ENCODE results near the gene NECTIN1.

Gene NECTIN1

GRCh38 chr11:119730789-119731386 is 1.9 kb upstream of the NECTIN1 start:
- no peak overlapping the region for H3K4me3 ChIP-seq (ENCODE audit: low read length)
- TF ChIP-seq, protein P1, sequence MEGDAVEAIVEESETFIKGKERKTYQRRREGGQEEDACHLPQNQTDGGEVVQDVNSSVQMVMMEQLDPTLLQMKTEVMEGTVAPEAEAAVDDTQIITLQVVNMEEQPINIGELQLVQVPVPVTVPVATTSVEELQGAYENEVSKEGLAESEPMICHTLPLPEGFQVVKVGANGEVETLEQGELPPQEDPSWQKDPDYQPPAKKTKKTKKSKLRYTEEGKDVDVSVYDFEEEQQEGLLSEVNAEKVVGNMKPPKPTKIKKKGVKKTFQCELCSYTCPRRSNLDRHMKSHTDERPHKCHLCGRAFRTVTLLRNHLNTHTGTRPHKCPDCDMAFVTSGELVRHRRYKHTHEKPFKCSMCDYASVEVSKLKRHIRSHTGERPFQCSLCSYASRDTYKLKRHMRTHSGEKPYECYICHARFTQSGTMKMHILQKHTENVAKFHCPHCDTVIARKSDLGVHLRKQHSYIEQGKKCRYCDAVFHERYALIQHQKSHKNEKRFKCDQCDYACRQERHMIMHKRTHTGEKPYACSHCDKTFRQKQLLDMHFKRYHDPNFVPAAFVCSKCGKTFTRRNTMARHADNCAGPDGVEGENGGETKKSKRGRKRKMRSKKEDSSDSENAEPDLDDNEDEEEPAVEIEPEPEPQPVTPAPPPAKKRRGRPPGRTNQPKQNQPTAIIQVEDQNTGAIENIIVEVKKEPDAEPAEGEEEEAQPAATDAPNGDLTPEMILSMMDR (conservative IDR thresholded peaks at IDR 0.05; ENCODE audit: low read length): no peak

DNA sequence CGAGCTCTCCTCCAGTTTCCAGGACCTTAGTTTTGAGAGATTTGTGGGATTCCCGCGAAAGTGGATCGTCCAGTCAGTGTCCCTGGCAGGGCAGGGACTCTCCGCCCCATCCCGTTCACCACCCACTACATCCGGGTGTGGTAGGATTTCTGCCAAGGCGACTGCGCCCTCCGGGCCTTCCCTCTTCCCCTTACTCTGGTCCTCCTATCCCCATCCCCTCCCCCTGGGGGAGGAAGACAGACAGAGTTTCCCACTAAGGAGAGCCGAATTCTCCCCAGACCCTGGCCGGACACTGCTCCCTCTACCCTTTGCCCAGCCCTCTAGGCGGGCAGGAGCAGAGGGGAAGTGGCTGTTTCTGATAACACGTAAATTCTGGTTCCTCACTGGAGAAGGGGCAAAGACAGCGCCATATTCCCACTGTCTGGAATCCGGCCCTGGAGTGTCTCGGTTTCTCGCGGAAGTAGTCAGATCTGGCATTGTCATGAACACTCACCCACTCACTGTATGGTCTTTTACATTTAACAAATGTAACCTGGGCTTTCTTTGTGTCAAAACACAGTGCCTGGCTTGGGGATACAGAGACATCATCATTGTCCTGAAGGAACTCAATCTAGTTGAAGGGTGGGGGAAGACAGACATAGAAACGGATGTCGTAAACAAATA is 1.1 kb upstream of the NECTIN1 start:
- peak overlapping the region; percentile 67 for H3K4me3 ChIP-seq (ENCODE audit: low read length)

More at GRCh38 chr11:119730789-119731386, 1.9 kb upstream of the NECTIN1 start:
- DNase-seq (ENCODE audit: low read depth): no peak

DNA sequence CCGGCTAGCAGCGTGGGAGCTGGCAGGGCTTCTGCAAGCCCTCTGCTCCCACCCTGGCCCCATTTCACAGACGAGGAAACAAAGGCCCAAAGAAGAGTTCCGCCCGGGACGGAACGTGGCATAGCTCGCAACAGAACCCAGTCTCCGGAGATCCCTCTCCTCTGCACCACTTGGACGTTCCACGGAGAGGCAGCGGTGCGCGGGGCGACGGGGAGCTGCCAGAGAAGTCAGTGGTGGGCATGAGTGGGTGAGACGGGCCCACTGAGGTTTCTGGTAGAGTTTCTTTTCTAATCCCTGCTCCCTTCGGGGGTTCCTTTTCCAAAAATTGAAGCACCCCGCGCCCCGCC is 554 bp upstream of the NECTIN1 start:
- no peak for DNase-seq (ENCODE audit: low read depth)
- peak overlapping the region; percentile 67 for H3K4me3 ChIP-seq (ENCODE audit: low read length)
- TF ChIP-seq, protein P1 (conservative IDR thresholded peaks at IDR 0.05; ENCODE audit: low read length): no peak; the same call in 1 of the 2 replicates

More for the DNA sequence above, 1.1 kb upstream of the NECTIN1 start:
- DNase-seq (ENCODE audit: low read depth): peak; percentile 63
- TF ChIP-seq, protein P1 (conservative IDR thresholded peaks at IDR 0.05; ENCODE audit: low read length): no peak

GRCh38 chr11:119728211-119728626 is 781 bp downstream of the NECTIN1 start:
- TF ChIP-seq, protein P1 (conservative IDR thresholded peaks at IDR 0.05; ENCODE audit: low read length): no peak
- no peak for DNase-seq (ENCODE audit: low read depth)
- H3K4me3 ChIP-seq (ENCODE audit: low read length): peak overlapping the region; percentile 67

- TF ChIP-seq, protein P1 (conservative IDR thresholded peaks at IDR 0.05; ENCODE audit: low read length): no peak; the same call in 1 of the 2 replicates
- no peak for DNase-seq (ENCODE audit: low read depth)
- H3K4me3 ChIP-seq (ENCODE audit: low read length): peak overlapping the region; percentile 67
Observed at GRCh38 chr11:119727523-119728151, 1.4 kb downstream of the NECTIN1 start.

DNA sequence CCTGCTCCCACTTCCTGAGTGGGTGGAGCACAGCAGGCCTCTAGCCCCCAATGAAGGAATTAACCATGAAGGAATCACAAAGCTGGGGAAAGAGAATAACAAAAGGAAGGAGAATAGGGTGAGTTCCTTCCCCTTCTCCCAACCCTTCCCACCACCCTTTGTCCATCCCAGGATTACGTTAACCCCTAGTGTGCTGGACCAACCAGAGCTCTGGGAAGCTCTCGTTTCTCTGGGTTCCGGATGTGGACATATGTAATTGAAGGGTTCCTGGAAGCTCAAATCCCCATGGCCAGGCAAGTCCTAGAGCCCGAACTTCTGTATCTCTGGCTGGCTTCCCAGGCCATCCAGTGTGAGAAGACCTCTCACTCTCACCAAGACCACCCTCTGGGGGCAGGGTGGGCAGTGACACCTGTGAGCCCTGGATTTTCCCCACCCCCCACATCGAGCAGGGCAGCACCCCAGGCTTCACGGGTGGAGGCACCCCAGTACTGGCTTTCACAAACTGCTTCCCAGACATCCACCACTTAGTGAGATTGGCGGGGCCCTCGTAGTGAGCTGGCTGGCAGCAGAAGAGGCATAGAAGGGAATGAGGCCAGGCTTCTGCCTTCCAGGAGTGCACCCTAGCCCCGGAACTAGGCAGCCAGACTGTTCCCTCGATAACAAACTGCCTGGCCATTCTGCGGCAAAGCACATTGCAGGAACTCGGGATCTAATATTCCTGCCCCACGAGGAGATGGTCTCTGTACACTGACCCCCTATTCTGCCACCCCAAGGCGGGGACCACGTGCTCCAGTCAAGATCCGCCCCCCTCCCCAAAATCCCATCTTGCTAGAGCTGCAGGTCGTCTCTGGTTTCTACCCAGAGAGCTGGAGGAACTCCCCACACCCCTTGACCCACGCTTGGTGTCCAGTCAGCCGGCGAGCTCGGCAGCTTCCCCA is 2.1 kb downstream of the NECTIN1 start:
- peak overlapping the region; percentile 67 for H3K4me3 ChIP-seq (ENCODE audit: low read length)
- no peak for DNase-seq (ENCODE audit: low read depth)
- TF ChIP-seq, protein P1 (conservative IDR thresholded peaks at IDR 0.05; ENCODE audit: low read length): no peak

Data from AG10803 (cell line).